Measurements from ENCODE around the gene LRRC27.

The LRRC27 gene

DNA sequence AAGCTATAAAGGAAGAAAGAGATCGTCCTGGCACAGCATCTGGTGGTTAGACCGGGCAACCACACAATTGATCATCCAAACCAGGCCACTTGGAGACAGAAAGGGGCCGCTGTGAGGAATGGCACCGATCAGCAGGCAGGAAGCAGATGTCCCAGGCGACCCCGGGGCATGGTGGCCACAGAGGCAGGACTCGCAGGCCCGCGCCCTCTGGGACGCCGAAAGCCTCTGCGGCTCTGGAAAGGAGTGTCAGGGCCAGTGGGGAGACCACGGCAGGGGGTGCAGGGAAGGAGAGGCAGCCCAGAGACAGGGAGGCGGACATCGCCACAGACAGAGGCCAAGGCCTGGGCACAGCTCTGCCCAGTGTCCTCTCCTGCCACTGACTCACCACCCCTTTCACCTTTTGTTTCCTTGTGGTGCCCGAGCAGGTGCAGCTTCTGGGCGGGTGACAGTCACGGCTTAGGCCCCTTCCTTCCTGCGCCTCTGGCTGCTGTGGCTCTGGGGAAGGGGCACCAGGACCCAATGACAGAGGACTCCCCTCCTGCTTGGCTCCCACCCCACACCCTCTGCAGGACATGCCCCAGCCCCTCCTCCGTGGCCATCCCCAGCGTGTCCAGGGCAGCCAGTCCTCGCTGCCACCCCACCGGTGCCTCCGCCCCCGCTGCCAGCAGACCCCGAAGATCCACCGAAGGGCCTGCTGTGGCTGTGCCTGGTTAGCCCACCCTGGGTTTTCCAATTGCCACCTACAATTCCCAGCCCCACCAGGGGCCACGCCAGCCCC, 35.1 kb upstream of the LRRC27 start:
- no peaks in the 10 kb centered on the region for H3K79me2 ChIP-seq (ENCODE audit: low read length)
- H2AFZ ChIP-seq (ENCODE audit: low read depth, low read length) = no peak overlapping the region
- H3K4me2 ChIP-seq (ENCODE audit: low read length) = no peak overlapping the region
- H3K27ac ChIP-seq (ENCODE audit: low read length) = no peak overlapping the region
- no peaks in the 10 kb centered on the region for H3K27me3 ChIP-seq (ENCODE audit: low read depth, low read length)
- TF ChIP-seq EZH2phosphoT487 (IDR thresholded peaks at IDR 0.05; ENCODE audit: low read depth) = no peak
- H3K9me3 ChIP-seq (ENCODE audit: insufficient read depth, low read length) = no peaks in the 10 kb centered on the region
- H3K9ac ChIP-seq (ENCODE audit: low read length) = no peak overlapping the region
- H3K4me3 ChIP-seq (ENCODE audit: low read length) = no peak overlapping the region
- no peaks in the 10 kb centered on the region for H3K36me3 ChIP-seq (replicated peaks; ENCODE audit: low read depth, low read length)
- no peaks in the 10 kb centered on the region for H3K4me1 ChIP-seq (ENCODE audit: low read length)
- no peaks in the 10 kb centered on the region for H4K20me1 ChIP-seq (ENCODE audit: insufficient read depth, low read length)

DNA sequence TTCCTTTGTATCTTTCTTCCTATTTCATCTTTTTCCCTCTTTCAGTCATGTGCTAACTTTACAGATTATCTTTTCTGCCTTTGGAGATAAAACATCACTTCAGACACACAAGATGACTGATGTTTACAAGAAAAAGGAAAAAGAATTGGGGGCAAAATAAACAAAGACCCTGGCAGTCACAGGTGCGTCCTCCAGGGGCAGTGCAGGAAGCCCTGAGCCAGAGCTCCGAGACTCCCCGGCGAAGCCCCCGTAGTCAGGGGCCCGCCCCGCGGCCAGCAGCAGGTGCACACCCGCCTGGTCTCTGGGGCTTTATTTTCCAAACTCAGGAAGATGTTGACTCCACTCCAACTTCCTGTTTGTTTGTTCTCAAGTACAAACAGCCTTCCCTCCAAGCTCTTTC, 34.5 kb upstream of the LRRC27 start:
- no peaks in the 10 kb centered on the region for H3K79me2 ChIP-seq (ENCODE audit: low read length)
- H3K4me3 ChIP-seq (ENCODE audit: low read length) = no peak overlapping the region
- H3K27me3 ChIP-seq (ENCODE audit: low read depth, low read length) = no peaks in the 10 kb centered on the region
- no peak for TF ChIP-seq EZH2phosphoT487 (IDR thresholded peaks at IDR 0.05; ENCODE audit: low read depth)
- TF ChIP-seq, protein P1, sequence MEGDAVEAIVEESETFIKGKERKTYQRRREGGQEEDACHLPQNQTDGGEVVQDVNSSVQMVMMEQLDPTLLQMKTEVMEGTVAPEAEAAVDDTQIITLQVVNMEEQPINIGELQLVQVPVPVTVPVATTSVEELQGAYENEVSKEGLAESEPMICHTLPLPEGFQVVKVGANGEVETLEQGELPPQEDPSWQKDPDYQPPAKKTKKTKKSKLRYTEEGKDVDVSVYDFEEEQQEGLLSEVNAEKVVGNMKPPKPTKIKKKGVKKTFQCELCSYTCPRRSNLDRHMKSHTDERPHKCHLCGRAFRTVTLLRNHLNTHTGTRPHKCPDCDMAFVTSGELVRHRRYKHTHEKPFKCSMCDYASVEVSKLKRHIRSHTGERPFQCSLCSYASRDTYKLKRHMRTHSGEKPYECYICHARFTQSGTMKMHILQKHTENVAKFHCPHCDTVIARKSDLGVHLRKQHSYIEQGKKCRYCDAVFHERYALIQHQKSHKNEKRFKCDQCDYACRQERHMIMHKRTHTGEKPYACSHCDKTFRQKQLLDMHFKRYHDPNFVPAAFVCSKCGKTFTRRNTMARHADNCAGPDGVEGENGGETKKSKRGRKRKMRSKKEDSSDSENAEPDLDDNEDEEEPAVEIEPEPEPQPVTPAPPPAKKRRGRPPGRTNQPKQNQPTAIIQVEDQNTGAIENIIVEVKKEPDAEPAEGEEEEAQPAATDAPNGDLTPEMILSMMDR (IDR thresholded peaks at IDR 0.05; ENCODE audit: low read depth, low read length) = no peak
- H3K27ac ChIP-seq (ENCODE audit: low read length) = no peak overlapping the region
- H2AFZ ChIP-seq (ENCODE audit: low read depth, low read length) = no peak overlapping the region
- H3K36me3 ChIP-seq (replicated peaks; ENCODE audit: low read depth, low read length) = no peaks in the 10 kb centered on the region
- H4K20me1 ChIP-seq (ENCODE audit: insufficient read depth, low read length) = no peaks in the 10 kb centered on the region
- no peaks in the 10 kb centered on the region for H3K4me1 ChIP-seq (ENCODE audit: low read length)
- H3K4me2 ChIP-seq (ENCODE audit: low read length) = no peak overlapping the region
- H3K9ac ChIP-seq (ENCODE audit: low read length) = no peak overlapping the region
- H3K9me3 ChIP-seq (ENCODE audit: insufficient read depth, low read length) = no peaks in the 10 kb centered on the region

DNA sequence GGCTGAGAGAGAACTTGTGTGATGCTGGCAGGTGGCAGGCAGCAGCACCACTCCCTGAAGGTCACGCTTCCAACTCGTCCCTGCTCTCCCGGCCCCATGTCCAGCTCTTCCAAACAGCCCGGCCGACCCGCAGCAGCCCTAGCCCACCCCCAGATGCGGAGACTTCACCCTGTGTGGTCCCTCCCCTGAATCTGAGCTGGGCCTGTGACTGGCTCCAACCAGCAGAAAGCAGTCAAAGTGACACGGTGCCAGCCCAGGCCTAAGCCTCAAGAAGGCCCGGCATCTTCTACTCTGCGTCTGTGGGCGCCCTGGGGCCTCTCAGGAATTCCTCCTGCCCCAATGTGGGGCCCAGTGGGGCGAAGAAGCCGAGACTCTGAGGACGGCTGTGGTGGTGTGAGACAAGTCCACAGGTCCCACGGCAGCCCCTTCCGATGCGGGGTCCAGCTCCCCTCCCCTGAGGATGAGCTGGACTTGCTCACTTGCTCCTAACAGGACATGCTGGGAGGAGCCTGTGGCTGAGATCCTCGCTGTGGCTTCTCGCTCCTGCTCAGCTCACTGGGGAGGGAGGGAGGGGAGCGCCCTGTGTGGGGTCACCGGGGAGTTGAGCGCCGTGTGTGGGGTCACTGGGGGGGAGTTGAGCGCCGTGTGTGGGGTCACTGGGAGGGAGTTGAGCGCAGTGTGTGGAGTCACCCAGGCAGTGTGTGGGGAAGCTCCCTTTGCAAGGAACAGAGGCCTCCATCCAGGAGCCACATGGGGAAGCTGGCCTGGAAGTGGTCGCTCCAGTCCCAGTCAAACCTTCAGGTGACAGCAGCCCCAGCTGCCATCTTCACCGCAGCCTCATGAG, 33.7 kb upstream of the LRRC27 start:
- no peaks in the 10 kb centered on the region for H3K27me3 ChIP-seq (ENCODE audit: low read depth, low read length)
- TF ChIP-seq, protein P1 (IDR thresholded peaks at IDR 0.05; ENCODE audit: low read depth, low read length) = no peak
- no peak for TF ChIP-seq EZH2phosphoT487 (IDR thresholded peaks at IDR 0.05; ENCODE audit: low read depth)
- no peak overlapping the region for H3K4me3 ChIP-seq (ENCODE audit: low read length)
- H3K27ac ChIP-seq (ENCODE audit: low read length) = no peak overlapping the region
- H4K20me1 ChIP-seq (ENCODE audit: insufficient read depth, low read length) = no peaks in the 10 kb centered on the region
- H3K9me3 ChIP-seq (ENCODE audit: insufficient read depth, low read length) = no peaks in the 10 kb centered on the region
- H3K79me2 ChIP-seq (ENCODE audit: low read length) = no peaks in the 10 kb centered on the region
- no peaks in the 10 kb centered on the region for H3K36me3 ChIP-seq (replicated peaks; ENCODE audit: low read depth, low read length)
- no peaks in the 10 kb centered on the region for H3K4me1 ChIP-seq (ENCODE audit: low read length)
- no peak overlapping the region for H3K9ac ChIP-seq (ENCODE audit: low read length)
- no peak overlapping the region for H2AFZ ChIP-seq (ENCODE audit: low read depth, low read length)
- H3K4me2 ChIP-seq (ENCODE audit: low read length) = no peak overlapping the region

DNA sequence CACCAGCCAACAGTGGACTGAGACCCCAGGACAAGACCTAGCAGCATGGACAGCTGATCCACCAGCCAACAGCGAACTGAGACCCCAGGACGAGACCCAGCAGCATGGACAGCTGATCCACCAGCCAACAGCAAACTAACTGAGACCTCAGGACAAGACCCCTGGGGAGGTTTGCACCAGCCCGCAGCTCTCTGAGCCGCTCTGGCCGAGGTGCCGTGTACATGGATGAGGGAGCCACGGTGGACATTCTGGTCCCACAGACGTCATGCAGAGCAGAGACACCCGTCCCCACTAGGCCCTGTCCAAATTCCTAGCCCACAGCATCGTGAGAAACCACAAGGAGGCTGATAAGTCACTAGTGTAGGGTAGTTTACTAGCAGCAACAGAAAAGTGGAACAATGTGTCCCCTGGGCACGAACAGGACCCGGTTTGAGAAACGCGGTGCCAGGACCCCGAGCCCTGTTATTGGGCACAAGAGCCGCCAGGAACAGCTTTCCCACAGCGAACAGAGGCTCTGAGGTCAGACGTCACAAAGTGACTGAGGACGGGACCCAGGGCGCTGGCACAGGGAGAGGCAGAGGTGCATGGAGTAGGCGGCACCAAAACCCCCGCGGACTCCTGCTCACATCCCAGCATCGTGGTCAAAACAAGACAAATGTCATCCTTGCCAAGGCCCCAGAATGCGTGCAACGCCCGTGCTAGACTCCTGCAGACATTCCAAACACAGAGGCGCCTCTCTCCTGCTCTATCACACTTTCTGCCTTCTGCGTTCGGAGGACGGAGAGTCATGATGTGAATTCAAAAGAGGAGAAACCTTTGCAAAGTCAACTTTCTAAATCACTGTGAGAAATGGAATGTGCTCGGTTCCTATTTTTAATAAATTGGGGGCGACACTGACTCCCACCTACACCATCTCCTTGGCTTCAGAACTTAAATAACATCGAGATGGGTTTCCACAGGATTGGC, 32.3 kb upstream of the LRRC27 start:
- Histone ChIP-seq H3K9ac (ENCODE audit: low read length) (no peak overlapping the region), H3K79me2 (ENCODE audit: low read length) (no peaks in the 10 kb centered on the region), H3K9me3 (ENCODE audit: insufficient read depth, low read length) (no peaks in the 10 kb centered on the region), H3K4me2 (ENCODE audit: low read length) (no peak overlapping the region), H3K36me3 (replicated peaks; ENCODE audit: low read depth, low read length) (no peaks in the 10 kb centered on the region), H2AFZ (ENCODE audit: low read depth, low read length) (no peak overlapping the region), H3K27ac (ENCODE audit: low read length) (no peak overlapping the region), H3K27me3 (ENCODE audit: low read depth, low read length) (no peaks in the 10 kb centered on the region), H4K20me1 (ENCODE audit: insufficient read depth, low read length) (no peaks in the 10 kb centered on the region), H3K4me1 (ENCODE audit: low read length) (no peaks in the 10 kb centered on the region), H3K4me3 (ENCODE audit: low read length) (no peak overlapping the region)
- TF ChIP-seq, protein P1 (IDR thresholded peaks at IDR 0.05; ENCODE audit: low read depth, low read length) = no peak
- TF ChIP-seq EZH2phosphoT487 (IDR thresholded peaks at IDR 0.05; ENCODE audit: low read depth) = no peak

Data from OCI-LY3 (cell line).